H9 (cell line): ENCODE data around the gene IDH3B. TPM values are rescaled to one million over a fixed set of nuclear protein-coding genes. Genes with fewer than 3 reads are reported as not detected.

Experiments used
- DNase-seq: peaks from one replicate; pipeline ENCODE4 v3.0.0-alpha.2; 2017
- H2AFZ ChIP-seq: one replicate; pipeline ENCODE4 v1.6.1; 2013; ENCODE audit warnings: mild to moderate bottlenecking, low read length, control low read depth, moderate library complexity
- H2AK5ac ChIP-seq: 2 replicates; pipeline ENCODE4 v1.6.1; 2013; ENCODE audit warnings: low read length, control low read depth, mixed read lengths; ENCODE audit not compliant: insufficient read length
- H2BK120ac ChIP-seq: one replicate; pipeline ENCODE4 v1.6.1; 2013; ENCODE audit warnings: low read depth, mild to moderate bottlenecking, low read length, control low read depth, inconsistent platforms; ENCODE audit not compliant: poor library complexity, severe bottlenecking
- H2BK12ac ChIP-seq: 2 replicates; pipeline ENCODE4 v1.6.1; 2013; ENCODE audit warnings: low read length, control low read depth, mixed read lengths, low read depth; ENCODE audit not compliant: insufficient read length
- H2BK15ac ChIP-seq: 2 replicates; pipeline ENCODE4 v1.6.1; 2013; ENCODE audit warnings: low read depth, low read length, control low read depth
- H2BK20ac ChIP-seq: one replicate; pipeline ENCODE4 v1.6.1; 2013; ENCODE audit warnings: low read depth, mild to moderate bottlenecking, low read length, control low read depth, inconsistent platforms; ENCODE audit not compliant: poor library complexity, severe bottlenecking
- H2BK5ac ChIP-seq: 2 replicates; pipeline ENCODE4 v1.6.1; 2013; ENCODE audit warnings: low read length, control low read depth, mixed read lengths; ENCODE audit not compliant: insufficient read length
- H3K14ac ChIP-seq: 2 replicates; pipeline ENCODE4 v1.6.1; 2013; ENCODE audit warnings: low read length, control low read depth; ENCODE audit not compliant: insufficient read depth
- H3K18ac ChIP-seq: 2 replicates; pipeline ENCODE4 v1.6.1; 2013; ENCODE audit warnings: low read depth, mild to moderate bottlenecking, mixed read lengths, low read length, control low read depth; ENCODE audit not compliant: insufficient read length
- H3K23ac ChIP-seq: 2 replicates; pipeline ENCODE4 v1.6.1; 2013; ENCODE audit warnings: low read length, control low read depth, mixed read lengths, low read depth; ENCODE audit not compliant: insufficient read length
- H3K23me2 ChIP-seq: 2 replicates; pipeline ENCODE4 v1.6.1; 2013; ENCODE audit warnings: low read depth, mild to moderate bottlenecking, mixed read lengths, low read length, control low read depth; ENCODE audit not compliant: insufficient read length, poor library complexity, severe bottlenecking
- H3K27ac ChIP-seq: 2 replicates; pipeline ENCODE4 v1.5.1; 2013; ENCODE audit warnings: low read length, control low read depth, mixed read lengths, low read depth; ENCODE audit not compliant: insufficient read length
- H3K27me3 ChIP-seq: 2 replicates; pipeline ENCODE4 v1.6.1; 2013; ENCODE audit warnings: low read length, control low read depth, inconsistent platforms; ENCODE audit not compliant: insufficient read depth
- H3K4ac ChIP-seq: 2 replicates; pipeline ENCODE4 v1.6.1; 2013; ENCODE audit warnings: low read depth, mild to moderate bottlenecking, control low read depth, inconsistent platforms, low read length, moderate library complexity
- H3K4me1 ChIP-seq: 2 replicates; pipeline ENCODE4 v1.6.1; 2013; ENCODE audit warnings: low read length, control low read depth, inconsistent platforms; ENCODE audit not compliant: insufficient read depth
- H3K4me2 ChIP-seq: 2 replicates; pipeline ENCODE4 v1.6.1; 2013; ENCODE audit warnings: low read length, control low read depth, mixed read lengths; ENCODE audit not compliant: insufficient read length, insufficient read depth
- H3K56ac ChIP-seq: 2 replicates; pipeline ENCODE4 v1.6.1; 2013; ENCODE audit warnings: low read depth, mild to moderate bottlenecking, mixed read lengths, low read length, control low read depth; ENCODE audit not compliant: insufficient read length
- H3K79me1 ChIP-seq: 2 replicates; pipeline ENCODE4 v1.6.1; 2013; ENCODE audit warnings: low read depth, mild to moderate bottlenecking, moderate library complexity, low read length, control low read depth, inconsistent platforms; ENCODE audit not compliant: insufficient read depth, poor library complexity, severe bottlenecking
- H3K79me2 ChIP-seq: 2 replicates; pipeline ENCODE4 v1.6.1; 2013; ENCODE audit warnings: low read length, control low read depth, inconsistent platforms; ENCODE audit not compliant: insufficient read depth
- H3K9ac ChIP-seq: 2 replicates; pipeline ENCODE4 v1.6.1; 2013; ENCODE audit warnings: low read length, control low read depth, mixed read lengths; ENCODE audit not compliant: insufficient read length; ENCODE audit errors: extremely low read depth
- H3K9me3 ChIP-seq: one replicate; pipeline ENCODE4 v1.6.1; 2013; ENCODE audit warnings: low read depth, low read length, inconsistent platforms; ENCODE audit not compliant: control insufficient read depth
- H3T11ph ChIP-seq: one replicate; pipeline ENCODE4 v1.6.1; 2013; ENCODE audit warnings: mild to moderate bottlenecking, low read length, control low read depth, inconsistent platforms
- H4K20me1 ChIP-seq: one replicate; pipeline ENCODE4 v1.6.1; 2013; ENCODE audit not compliant: control insufficient read depth, insufficient read length, insufficient read depth
- H4K5ac ChIP-seq: 2 replicates; pipeline ENCODE4 v1.6.1; 2013; ENCODE audit warnings: low read depth, mild to moderate bottlenecking, mixed read lengths, low read length, control low read depth; ENCODE audit not compliant: insufficient read length
- H4K8ac ChIP-seq: replicated peaks from 2 replicates; pipeline ENCODE4 v1.6.1; 2013; ENCODE audit warnings: low read length, control low read depth, mixed read lengths, low read depth; ENCODE audit not compliant: insufficient read length
- H4K91ac ChIP-seq: 2 replicates; pipeline ENCODE4 v1.6.1; 2013; ENCODE audit warnings: low read depth, mild to moderate bottlenecking, moderate library complexity, mixed read lengths, low read length, control low read depth; ENCODE audit not compliant: insufficient read length
- H3K27ac Mint-ChIP-seq, 3 experiments: 2 replicates in 2 of 3; 3 replicates in 1 of 3; pipeline ENCODE4 v1.8.0; 2020 to 2021; ENCODE audit warnings: mixed read lengths in 3 of 3, mild to moderate bottlenecking in 1 of 3, moderate library complexity in 1 of 3
- H3K27me3 Mint-ChIP-seq: 2 replicates; pipeline ENCODE4 v1.8.0; 2021; ENCODE audit warnings: low read depth, mild to moderate bottlenecking, moderate library complexity, mixed read lengths
- H3K36me3 Mint-ChIP-seq, 3 experiments: 2 replicates in 2 of 3; 3 replicates in 1 of 3; pipeline ENCODE4 v1.8.0; 2020 to 2021; ENCODE audit warnings: low read depth in 3 of 3, mixed read lengths in 3 of 3; ENCODE audit not compliant: insufficient read depth in 1 of 3
- H3K4me1 Mint-ChIP-seq, 2 experiments: 2 replicates each; pipeline ENCODE4 v1.8.0; 2020; ENCODE audit warnings: mixed read lengths in 2 of 2
- H3K4me3 Mint-ChIP-seq, 2 experiments: 2 replicates in 1 of 2; 3 replicates in 1 of 2; pipeline ENCODE4 v1.8.0; 2020 to 2021; ENCODE audit warnings: mild to moderate bottlenecking in 2 of 2, mixed read lengths in 2 of 2, moderate library complexity in 1 of 2
- H3K9me3 Mint-ChIP-seq, 2 experiments: 2 replicates in 1 of 2; 3 replicates in 1 of 2; pipeline ENCODE4 v1.8.0; 2020; ENCODE audit warnings: mild to moderate bottlenecking in 2 of 2, mixed read lengths in 2 of 2, moderate library complexity in 1 of 2
- CTCF ChIP-seq: fragments of 200-600 bp; sonication (generic); conservative IDR thresholded peaks from 3 replicates; pipeline ENCODE4 v1.8.0; 2021; ENCODE audit warnings: antibody characterized with exemption, mild to moderate bottlenecking
- WGBS: extraction: QIAGEN DNeasy Blood & Tissue Kit; methylation state at CpG from one replicate; pipeline ENCODE4 v1.1.7; 2013; ENCODE audit warnings: missing lambda C conversion rate, low lambda C conversion rate, mixed read lengths; ENCODE audit not compliant: insufficient read length; ENCODE audit errors: extremely low coverage; 5-methylcytosine and 5-hydroxymethylcytosine counted together
- total RNA-seq: library from RNA; stranded (reverse); gene quantifications from 2 replicates; pipeline ENCODE4 v1.2.1, GENCODE V29; 2021

Gene IDH3B
- total RNA-seq, 1 experiment from 2014 or later = 114 TPM

GRCh38 chr20:2652724-2653555 is 11.1 kb downstream of the IDH3B start:
- TF ChIP-seq CTCF = no peak
- Mint-ChIP-seq H3K36me3 (peaks cover 49 to 54% (median 50%) of the 10 kb centered on the region in 3 experiments), H3K9me3 (no peaks in the 10 kb centered on the region), H3K27ac (peak overlapping the region; percentile 84 to 96 (median 94); a peak in 6 of 7 replicates), H3K4me1 (peaks cover 15 to 22% of the 10 kb centered on the region in 2 experiments), H3K4me3 (peak overlapping the region; percentile 88 to 93), H3K27me3 (no peaks in the 10 kb centered on the region; the same call in 1 of the 2 replicates)
- Histone ChIP-seq H3K9ac (peak overlapping the region; percentile 99), H3K4ac (no peak overlapping the region), H3K4me1 (no peaks in the 10 kb centered on the region; the same call in 1 of the 2 replicates), H3K4me2 (peak overlapping the region; percentile 96), H2BK120ac (no peak overlapping the region), H4K91ac (peak overlapping the region; percentile 93), H3K9me3 (no peaks in the 10 kb centered on the region), H2AFZ (no peak overlapping the region), H3K23ac (no peak overlapping the region), H2BK20ac (no peak overlapping the region), H4K5ac (peak overlapping the region; percentile 50), H4K20me1 (no peaks in the 10 kb centered on the region), H3K27me3 (no peaks in the 10 kb centered on the region), H4K8ac (no peak overlapping the region), H3K23me2 (peaks cover 9% of the 10 kb centered on the region), H2AK5ac (no peak overlapping the region), H2BK5ac (no peak overlapping the region), H3K79me1 (peaks cover 11% of the 10 kb centered on the region), H2BK12ac (no peak overlapping the region), H3K56ac (no peak overlapping the region), H3K14ac (peak overlapping the region; percentile 100), H3K27ac (no peak overlapping the region), H2BK15ac (no peak overlapping the region), H3K18ac (peak overlapping the region; percentile 97), H3T11ph (no peak overlapping the region), H3K79me2 (peaks cover 17% of the 10 kb centered on the region)
- no CpG with 5 or more reads among the region's 56 CpGs for WGBS
- no peak for DNase-seq
